NB4 (cell line): ENCODE results near the gene FST.
A peak's percentile ranks its signal among the peaks of the same experiment; 100 is the strongest.

ENCODE experiments used
- DNase-seq: peaks from one replicate; pipeline ENCODE4 v3.0.0; 2010; ENCODE audit warnings: low read depth
- H3K4me3 ChIP-seq: one replicate; pipeline ENCODE4 v1.5.1; 2011; ENCODE audit warnings: mild to moderate bottlenecking, low read depth, low read length, moderate library complexity
- MYC ChIP-seq: IDR thresholded peaks from 2 replicates; pipeline ENCODE4 v1.6.1; 2011; ENCODE audit warnings: low read depth, low read length
- POLR2A ChIP-seq: IDR thresholded peaks from 2 replicates; pipeline ENCODE4 v1.6.1; 2011; ENCODE audit warnings: mild to moderate bottlenecking; ENCODE audit not compliant: insufficient read length; ENCODE audit errors: extremely low read depth
- TF ChIP-seq, protein P1 (sequence below): IDR thresholded peaks from 2 replicates; pipeline ENCODE4 v1.6.1; 2011; ENCODE audit warnings: low read depth, low read length
- TF ChIP-seq, protein P2 (sequence below): IDR thresholded peaks from one replicate; pipeline ENCODE4 v1.5.1; 2012; ENCODE audit warnings: low read depth, low read length

FST gene, protein sequence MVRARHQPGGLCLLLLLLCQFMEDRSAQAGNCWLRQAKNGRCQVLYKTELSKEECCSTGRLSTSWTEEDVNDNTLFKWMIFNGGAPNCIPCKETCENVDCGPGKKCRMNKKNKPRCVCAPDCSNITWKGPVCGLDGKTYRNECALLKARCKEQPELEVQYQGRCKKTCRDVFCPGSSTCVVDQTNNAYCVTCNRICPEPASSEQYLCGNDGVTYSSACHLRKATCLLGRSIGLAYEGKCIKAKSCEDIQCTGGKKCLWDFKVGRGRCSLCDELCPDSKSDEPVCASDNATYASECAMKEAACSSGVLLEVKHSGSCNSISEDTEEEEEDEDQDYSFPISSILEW

DNA sequence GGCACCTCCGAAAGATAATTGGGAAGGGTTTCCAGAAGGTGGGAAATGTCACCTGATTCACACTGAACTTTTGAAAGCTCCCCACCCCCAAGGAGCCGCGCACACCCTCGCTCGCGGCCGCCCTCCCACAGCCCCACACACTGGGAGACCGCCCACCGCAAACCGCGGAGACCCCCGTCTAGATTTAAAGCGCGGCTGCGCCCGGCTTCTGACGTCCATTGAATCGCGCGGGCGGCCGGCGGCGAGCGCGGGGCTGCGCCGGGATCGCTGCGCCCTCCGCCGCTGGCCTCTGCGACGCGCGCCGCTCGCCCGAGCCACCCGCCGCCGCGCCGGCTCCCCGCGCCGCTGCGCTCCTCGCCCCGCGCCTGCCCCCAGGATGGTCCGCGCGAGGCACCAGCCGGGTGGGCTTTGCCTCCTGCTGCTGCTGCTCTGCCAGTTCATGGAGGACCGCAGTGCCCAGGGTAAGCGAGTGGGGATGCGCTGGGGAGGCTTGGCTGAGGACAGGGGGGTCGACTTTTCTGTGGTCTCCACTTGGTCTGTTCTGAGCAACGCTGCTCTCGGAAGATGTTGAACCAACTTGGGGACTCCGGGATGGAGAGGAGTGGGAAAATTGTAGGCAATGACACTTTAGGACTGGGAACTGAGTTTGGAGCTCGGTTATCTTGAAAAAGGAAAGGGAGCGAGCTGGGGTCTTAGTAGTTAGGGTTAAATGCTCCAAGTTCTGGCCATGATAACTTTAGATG is at the start of gene FST:
Gene FST, plus strand, starts transcription at position 214 of the 743 bp plus-strand sequence. Its CDS starts 163 bp downstream, at position 377.
- TF ChIP-seq, protein P1, sequence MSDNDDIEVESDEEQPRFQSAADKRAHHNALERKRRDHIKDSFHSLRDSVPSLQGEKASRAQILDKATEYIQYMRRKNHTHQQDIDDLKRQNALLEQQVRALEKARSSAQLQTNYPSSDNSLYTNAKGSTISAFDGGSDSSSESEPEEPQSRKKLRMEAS = no peak
- TF ChIP-seq POLR2A = no peak
- TF ChIP-seq MYC = no peak
- TF ChIP-seq, protein P2, sequence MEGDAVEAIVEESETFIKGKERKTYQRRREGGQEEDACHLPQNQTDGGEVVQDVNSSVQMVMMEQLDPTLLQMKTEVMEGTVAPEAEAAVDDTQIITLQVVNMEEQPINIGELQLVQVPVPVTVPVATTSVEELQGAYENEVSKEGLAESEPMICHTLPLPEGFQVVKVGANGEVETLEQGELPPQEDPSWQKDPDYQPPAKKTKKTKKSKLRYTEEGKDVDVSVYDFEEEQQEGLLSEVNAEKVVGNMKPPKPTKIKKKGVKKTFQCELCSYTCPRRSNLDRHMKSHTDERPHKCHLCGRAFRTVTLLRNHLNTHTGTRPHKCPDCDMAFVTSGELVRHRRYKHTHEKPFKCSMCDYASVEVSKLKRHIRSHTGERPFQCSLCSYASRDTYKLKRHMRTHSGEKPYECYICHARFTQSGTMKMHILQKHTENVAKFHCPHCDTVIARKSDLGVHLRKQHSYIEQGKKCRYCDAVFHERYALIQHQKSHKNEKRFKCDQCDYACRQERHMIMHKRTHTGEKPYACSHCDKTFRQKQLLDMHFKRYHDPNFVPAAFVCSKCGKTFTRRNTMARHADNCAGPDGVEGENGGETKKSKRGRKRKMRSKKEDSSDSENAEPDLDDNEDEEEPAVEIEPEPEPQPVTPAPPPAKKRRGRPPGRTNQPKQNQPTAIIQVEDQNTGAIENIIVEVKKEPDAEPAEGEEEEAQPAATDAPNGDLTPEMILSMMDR = no peak
- H3K4me3 ChIP-seq = peak within 1 kb of the TSS; percentile 3
- DNase-seq = peak; percentile 12

DNA sequence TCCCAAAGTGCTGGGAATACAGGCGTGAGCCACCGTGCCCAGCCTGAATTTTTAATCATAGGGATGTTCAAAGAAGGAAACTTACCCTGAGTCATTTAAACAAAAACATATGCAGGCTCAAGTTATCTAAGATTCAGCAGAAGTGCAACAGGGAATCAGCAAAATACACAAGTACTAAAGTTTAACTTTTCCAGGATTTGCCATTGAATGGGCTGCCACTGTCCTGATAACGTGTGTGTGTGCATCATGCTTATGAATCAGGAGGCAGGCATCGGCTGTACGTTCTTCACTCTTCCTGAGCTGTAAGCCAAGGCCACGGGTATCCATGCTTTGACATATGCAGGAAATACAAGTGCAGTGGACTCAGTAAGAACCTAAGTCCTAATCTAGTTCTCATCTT is 48.8 kb upstream of the FST start:
- DNase-seq = no peak
- TF ChIP-seq, protein P2 = no peak
- TF ChIP-seq POLR2A (no peak), MYC (no peak)
- TF ChIP-seq, protein P1 = no peak
- H3K4me3 ChIP-seq = no peak overlapping the region

DNA sequence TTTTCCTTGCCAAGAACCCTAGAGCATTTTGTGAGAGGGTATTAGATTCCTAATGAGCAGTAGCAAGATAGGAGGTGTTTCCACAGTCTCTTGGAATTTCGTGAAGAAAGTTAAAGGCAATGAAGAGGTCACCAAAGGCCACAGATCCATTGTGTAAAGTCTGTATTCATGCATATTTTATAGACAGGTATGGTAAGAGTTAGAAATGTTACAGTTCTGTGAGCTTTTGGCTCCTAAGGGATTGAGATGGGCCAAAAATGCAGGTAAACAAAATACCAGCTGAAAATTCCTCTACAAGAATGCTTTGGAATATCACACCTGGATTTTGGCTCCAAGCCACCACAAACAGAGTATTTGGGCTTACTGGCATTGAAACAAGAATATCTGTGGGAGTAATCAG is 47.4 kb upstream of the FST start:
- H3K4me3 ChIP-seq = no peak overlapping the region
- no peak for DNase-seq
- no peak for TF ChIP-seq MYC
- TF ChIP-seq, protein P2 = no peak

DNA sequence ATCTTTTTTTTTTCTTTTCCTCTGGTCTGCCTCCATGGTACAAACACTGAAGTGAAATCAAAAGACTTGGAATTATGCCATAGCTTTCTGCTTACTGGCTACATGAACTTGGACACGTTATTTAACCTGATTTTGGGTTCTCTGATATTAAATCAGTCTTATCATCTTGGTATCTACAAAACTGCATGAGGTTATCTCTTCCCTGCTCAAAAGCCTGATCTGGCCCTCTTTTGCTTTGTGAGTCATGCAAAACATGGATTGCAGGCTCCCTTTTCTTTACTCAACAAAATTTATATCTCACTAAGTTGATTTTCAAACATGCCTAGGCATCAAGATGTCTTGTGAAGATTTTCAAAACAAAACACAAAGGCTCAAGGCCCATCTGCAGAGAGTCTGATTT is 45.9 kb upstream of the FST start:
- DNase-seq = no peak
- TF ChIP-seq POLR2A (no peak), MYC (no peak)
- TF ChIP-seq, protein P2 = no peak
- TF ChIP-seq, protein P1 = no peak
- H3K4me3 ChIP-seq = no peak overlapping the region

DNA sequence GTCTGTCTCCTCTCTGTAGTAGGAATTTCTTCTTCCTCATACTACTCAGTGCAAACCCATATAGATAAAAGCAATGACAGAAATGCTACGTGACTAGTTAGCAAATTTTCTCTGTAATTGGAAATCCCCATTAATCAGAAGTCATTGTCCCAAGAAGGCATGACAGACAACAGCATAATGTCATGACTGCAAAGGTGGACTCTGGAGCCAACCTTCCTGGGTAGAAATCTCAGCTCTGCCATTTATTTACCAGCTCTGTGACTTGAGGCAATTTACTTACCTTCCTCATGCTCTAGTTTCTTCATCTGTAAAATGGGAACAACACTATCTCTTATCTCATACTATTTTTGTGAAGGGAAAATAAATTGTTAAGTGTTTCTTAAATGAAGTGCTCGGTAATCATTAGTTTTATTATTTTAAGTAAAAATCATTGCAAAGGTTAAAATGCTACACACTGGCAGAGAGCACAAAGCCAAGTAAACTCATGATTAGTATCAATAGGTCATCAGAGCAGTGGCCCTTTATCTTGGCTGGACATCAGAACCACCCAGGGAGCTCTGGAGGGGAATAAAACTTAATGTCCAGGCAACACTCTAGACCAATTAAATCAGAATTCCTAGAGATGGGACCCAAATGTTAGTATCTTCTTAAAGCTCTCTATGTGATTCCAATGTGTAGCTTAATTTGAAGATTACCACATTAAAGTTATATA is 43.8 kb upstream of the FST start:
- H3K4me3 ChIP-seq = no peak overlapping the region
- no peak for DNase-seq
- TF ChIP-seq POLR2A (no peak), MYC (no peak)
- TF ChIP-seq, protein P1 = no peak
- TF ChIP-seq, protein P2 = no peak
